GM19351 (cell line): ENCODE measurements around the gene UQCRC1.
"Not testable (repeated sequence)": the region's sequence is repeated elsewhere in the genome, so short reads cannot be mapped to it uniquely, and the experiment has no call there.

Source experiments
- ATAC-seq: cut with Tn5 transposase; IDR thresholded peaks from one replicate; pipeline ENCODE4 v1.9.1; 2021; ENCODE audit warnings: mild to moderate bottlenecking, moderate library complexity; ENCODE audit not compliant: unreplicated experiment

UQCRC1 gene

GRCh38 chr3:48556796-48557626 lies 52.4 kb downstream of the UQCRC1 start, which contains the start of gene PFKFB4:
TSS of gene PFKFB4 (minus strand) at chr3:48556803. CDS start at chr3:48556777, 26 bp downstream.
- peak; percentile 87 for ATAC-seq

DNA sequence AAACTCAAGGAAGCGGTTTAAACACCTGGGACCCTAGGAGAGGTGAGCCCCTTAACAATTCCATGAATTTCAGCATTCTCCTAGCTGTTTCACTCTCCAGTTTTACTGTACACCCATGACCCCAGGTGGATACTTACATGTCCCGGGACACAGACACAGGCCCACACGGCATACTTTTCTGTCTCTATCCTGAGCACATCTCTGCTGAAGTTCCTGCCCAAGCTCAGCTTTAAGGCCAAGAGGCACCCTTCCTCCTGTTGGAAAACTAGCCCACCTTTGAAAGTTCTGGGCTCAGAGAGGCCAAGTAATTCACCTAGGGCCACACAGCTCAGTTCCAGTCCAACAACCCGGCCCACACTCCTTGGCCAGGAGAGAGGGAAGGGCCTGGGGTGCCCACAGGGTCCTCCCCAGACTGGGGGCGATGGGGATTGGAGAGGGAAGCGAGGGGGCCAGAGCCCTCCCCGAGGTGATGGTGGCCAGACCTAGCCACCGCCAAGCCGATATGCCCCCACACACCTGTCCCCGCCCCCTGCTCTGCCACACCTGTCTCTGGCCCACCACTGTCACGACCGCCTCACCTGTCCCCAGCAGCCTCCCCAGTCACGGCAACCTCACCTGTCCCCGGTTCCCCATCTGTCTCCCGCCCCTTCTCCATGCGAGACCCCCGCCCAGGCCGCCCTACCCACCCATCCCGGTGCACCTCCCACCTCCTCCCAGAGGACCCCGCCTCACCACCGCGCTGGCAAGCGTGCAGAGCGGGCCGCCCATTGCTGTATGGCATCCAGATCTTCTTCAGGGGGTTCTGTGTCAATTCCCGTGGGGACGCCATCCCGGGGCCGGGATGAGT lies 53.3 kb downstream of the UQCRC1 start:
- ATAC-seq: no peak

GRCh38 chr3:48555231-48555948 lies 54.1 kb downstream of the UQCRC1 start:
- no peak for ATAC-seq

GRCh38 chr3:48553886-48554845 lies 55.3 kb downstream of the UQCRC1 start:
- ATAC-seq: no peak

GRCh38 chr3:48553361-48553760 lies 56.1 kb downstream of the UQCRC1 start:
- no peak for ATAC-seq

DNA sequence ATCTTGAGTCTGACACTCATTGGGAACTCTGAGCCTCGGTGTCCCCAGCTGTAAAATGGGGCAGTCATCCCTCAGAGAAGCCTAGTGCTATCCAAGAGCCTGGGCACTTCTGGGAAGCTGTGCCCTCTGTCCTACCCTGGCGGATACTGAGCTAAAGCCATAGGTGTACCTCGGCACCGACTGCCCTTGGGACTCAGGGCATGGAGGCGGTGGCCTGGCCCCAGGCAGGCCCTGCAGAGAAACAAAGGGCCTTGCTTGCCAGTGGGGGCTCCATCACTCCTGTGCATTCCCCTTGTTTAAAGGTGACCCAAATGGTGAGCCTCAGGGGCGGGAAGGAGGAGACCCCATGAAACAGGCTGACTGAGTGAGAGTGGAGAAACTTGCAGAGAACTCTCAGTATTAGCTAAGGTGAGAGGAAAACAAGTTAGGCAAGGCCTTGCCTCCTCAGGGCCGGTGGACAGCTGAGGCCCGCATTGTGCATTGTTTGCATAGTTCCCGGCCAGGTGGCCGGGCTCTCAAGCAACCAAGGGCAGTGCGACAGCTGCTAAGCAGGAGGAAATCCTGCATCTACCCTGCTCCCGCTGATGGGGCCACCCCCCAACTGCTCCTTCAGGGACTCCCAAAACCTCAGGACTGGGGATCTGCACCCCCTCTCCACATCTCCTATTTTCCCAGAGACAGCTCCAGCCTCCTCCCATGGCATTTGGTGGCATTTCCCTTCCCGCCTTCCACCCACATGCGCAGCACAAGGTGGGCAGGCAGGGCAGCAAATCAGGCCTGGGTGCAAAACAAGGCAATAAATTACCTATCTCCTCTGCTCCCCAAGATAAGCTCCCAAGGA lies 57.1 kb downstream of the UQCRC1 start:
- no peak for ATAC-seq

- not testable (repeated sequence) for ATAC-seq
Observed at GRCh38 chr3:48551651-48552050, 57.8 kb downstream of the UQCRC1 start.
